Measurements from ENCODE around the gene MSTO1.
"Not testable (repeated sequence)": the region's sequence is repeated elsewhere in the genome, so short reads cannot be mapped to it uniquely, and the experiment has no call there.

DNA sequence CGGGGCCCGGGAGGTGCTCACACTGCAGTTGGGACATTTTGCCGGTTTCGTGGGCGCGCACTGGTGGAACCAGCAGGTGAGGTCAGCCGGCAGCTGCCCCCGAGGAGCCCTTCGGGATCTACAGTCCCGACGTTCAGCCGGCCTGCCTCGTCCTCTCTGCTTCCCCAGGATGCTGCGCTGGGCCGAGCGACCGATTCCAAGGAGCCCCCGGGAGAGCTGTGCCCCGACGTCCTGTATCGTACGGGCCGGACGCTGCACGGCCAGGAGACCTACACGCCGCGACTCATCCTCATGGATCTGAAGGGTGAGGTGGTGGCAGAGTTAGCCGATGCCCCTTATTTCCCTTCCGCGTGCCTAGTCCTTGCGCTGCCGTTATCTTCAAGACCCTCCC, 234 bp downstream of the MSTO1 start:
- TF ChIP-seq, protein P1, sequence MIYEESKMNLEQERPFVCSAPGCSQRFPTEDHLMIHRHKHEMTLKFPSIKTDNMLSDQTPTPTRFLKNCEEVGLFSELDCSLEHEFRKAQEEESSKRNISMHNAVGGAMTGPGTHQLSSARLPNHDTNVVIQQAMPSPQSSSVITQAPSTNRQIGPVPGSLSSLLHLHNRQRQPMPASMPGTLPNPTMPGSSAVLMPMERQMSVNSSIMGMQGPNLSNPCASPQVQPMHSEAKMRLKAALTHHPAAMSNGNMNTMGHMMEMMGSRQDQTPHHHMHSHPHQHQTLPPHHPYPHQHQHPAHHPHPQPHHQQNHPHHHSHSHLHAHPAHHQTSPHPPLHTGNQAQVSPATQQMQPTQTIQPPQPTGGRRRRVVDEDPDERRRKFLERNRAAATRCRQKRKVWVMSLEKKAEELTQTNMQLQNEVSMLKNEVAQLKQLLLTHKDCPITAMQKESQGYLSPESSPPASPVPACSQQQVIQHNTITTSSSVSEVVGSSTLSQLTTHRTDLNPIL (CRISPR knock-in tag; IDR thresholded peaks at IDR 0.05; ENCODE audit: low read depth), result not testable (repeated sequence)
- not testable (repeated sequence) for TF ChIP-seq ZFP30, ZNF70 (CRISPR knock-in tag; IDR thresholded peaks at IDR 0.05)
